K562 (cell line): Measurements from ENCODE around the gene IRF9. TPM values are rescaled to one million over a fixed set of nuclear protein-coding genes. Genes with fewer than 3 reads are reported as not detected.

ENCODE experiments used
- ARID4B ChIP-seq: sonication (generic); formaldehyde crosslinking; IDR thresholded peaks from 2 replicates; pipeline ENCODE4 v1.8.0; 2022; ENCODE audit warnings: mild to moderate bottlenecking, missing genetic modification reagents
- ATF7 ChIP-seq: fragments of 450-650 bp; IDR thresholded peaks from 2 replicates; pipeline ENCODE4 v1.7.1; 2014; ENCODE audit warnings: mild to moderate bottlenecking, moderate library complexity
- EGR1 ChIP-seq: fragments of 450-650 bp; conservative IDR thresholded peaks from 2 replicates; pipeline ENCODE4 v1.6.1; 2017; ENCODE audit warnings: mild to moderate bottlenecking
- ETV5 ChIP-seq: sonication (generic); formaldehyde crosslinking; IDR thresholded peaks from 2 replicates; pipeline ENCODE4 v1.4.0; 2020; ENCODE audit warnings: low read depth, mild to moderate bottlenecking, missing genetic modification reagents
- HDAC2 ChIP-seq: fragments of 450-650 bp; IDR thresholded peaks from 2 replicates; pipeline ENCODE4 v1.6.1; 2016; ENCODE audit warnings: mild to moderate bottlenecking
- HMBOX1 ChIP-seq: sonication (generic); IDR thresholded peaks from 2 replicates; pipeline ENCODE4 v1.6.1; 2016
- MYNN ChIP-seq, 2 experiments: sonication (generic); formaldehyde crosslinking in 1 of 2; IDR thresholded peaks; 2 replicates each; pipeline versions ENCODE4 v1.5.0 to v1.6.1; 2016 to 2020; ENCODE audit warnings: antibody characterized with exemption in 1 of 2, missing genetic modification reagents in 1 of 2
- NCOA4 ChIP-seq: fragments of 450-650 bp; IDR thresholded peaks from 2 replicates; pipeline ENCODE4 v1.6.1; 2018; ENCODE audit warnings: mild to moderate bottlenecking; ENCODE audit not compliant: partially characterized antibody
- NKRF ChIP-seq: fragments of 450-650 bp; IDR thresholded peaks from 2 replicates; pipeline ENCODE4 v1.6.1; 2016; ENCODE audit warnings: borderline replicate concordance
- OTX1 ChIP-seq: fragments of 450-650 bp; formaldehyde crosslinking; IDR thresholded peaks from 2 replicates; pipeline ENCODE4 v1.4.0; 2022; ENCODE audit warnings: mild to moderate bottlenecking
- POLR2B ChIP-seq: fragments of 450-650 bp; IDR thresholded peaks from 2 replicates; pipeline ENCODE4 v1.6.1; 2018; ENCODE audit warnings: low read depth; ENCODE audit not compliant: partially characterized antibody
- PTBP1 ChIP-seq: fragments of 200-400 bp; formaldehyde crosslinking; IDR thresholded peaks from 2 replicates; pipeline ENCODE4 v1.6.1; 2017; ENCODE audit warnings: low read depth, low read length
- RBM39 ChIP-seq: fragments of 200-400 bp; formaldehyde crosslinking; optimal IDR thresholded peaks from 2 replicates; pipeline ENCODE3; 2018; ENCODE audit warnings: low read depth, low read length
- SMC3 ChIP-seq: conservative IDR thresholded peaks from 2 replicates; pipeline ENCODE4 v1.6.1; 2011; ENCODE audit warnings: low read depth, low read length, improper control_type of control experiment; ENCODE audit not compliant: insufficient read depth
- SOX6 ChIP-seq: fragments of 450-650 bp; IDR thresholded peaks from 2 replicates; pipeline ENCODE4 v1.6.1; 2014; ENCODE audit warnings: mild to moderate bottlenecking
- VEZF1 ChIP-seq: fragments of 200-800 bp; sonication (Bioruptor generic); IDR thresholded peaks from 2 replicates; pipeline ENCODE4 v1.6.1; 2017; ENCODE audit warnings: missing genetic modification characterization, missing compliant biosample characterization
- ZFP1 ChIP-seq: fragments of 450-650 bp; formaldehyde crosslinking; IDR thresholded peaks from 2 replicates; pipeline ENCODE4 v1.4.0; 2020; ENCODE audit warnings: mild to moderate bottlenecking, mixed read lengths
- ZFP91 ChIP-seq: sonication (generic); formaldehyde crosslinking; IDR thresholded peaks from 2 replicates; pipeline ENCODE4 v1.8.0; 2022; ENCODE audit warnings: mild to moderate bottlenecking, missing genetic modification reagents
- ZNF717 ChIP-seq: fragments of 250-450 bp; sonication (Bioruptor Pico); IDR thresholded peaks from 2 replicates; pipeline ENCODE4 v1.5.0; 2021
- polyA plus RNA-seq, 8 experiments: library from polyadenylated mRNA; depleted of rRNA in 4 of 8; stranded (reverse) in 5 of 8; unstranded in 3 of 8; fragments of >200 nt; fragmentation: Nextera tagmentation in 2 of 8; fragmentation: Illumina TruSeq in 1 of 8; extraction: Ambion mirVana in 2 of 8; extraction: Trizol in 1 of 8; gene quantifications; 2 replicates each; pipeline versions ENCODE4 v1.2.1 to v1.2.3, GENCODE V29; 2011 to 2014; ENCODE audit warnings: inconsistent platforms in 1 of 8, missing spikeins in 1 of 8
- total RNA-seq, 7 experiments: library from RNA; depleted of rRNA in 6 of 7; stranded (reverse); fragments of >200 nt in 6 of 7; fragmentation: Illumina TruSeq in 2 of 7; extraction: Trizol in 2 of 7; gene quantifications; 2 replicates each; pipeline versions ENCODE4 v1.2.1 to v1.2.3, GENCODE V29; 2011 to 2021; ENCODE audit warnings: low replicate concordance in 1 of 7

The IRF9 gene
- total and polyA plus RNA-seq, 9 of the 15 experiments (the other 6 are each of a cell fraction or from before 2014, with no cell fraction given) = 0.79 to 14.8 (median 6.1) TPM

GRCh38 chr14:24146453-24146977 lies 14.6 kb upstream of the IRF9 start, which contains the start of gene PSME2 (continued):
- TF ChIP-seq POLR2B (no peak), VEZF1 (CRISPR knock-in tag) (peak; percentile 87), ARID4B (CRISPR knock-in tag) (peak; percentile 31), SOX6 (no peak), OTX1 (no peak), HDAC2 (no peak), ETV5 (CRISPR knock-in tag) (no peak), ZFP1 (CRISPR knock-in tag) (no peak), EGR1 (peak; percentile 25; the same call in 1 of the 2 replicates), PTBP1 (no peak), RBM39 (no peak), MYNN (IDR thresholded peaks at IDR 0.05) (no peak), MYNN (CRISPR knock-in tag; IDR thresholded peaks at IDR 0.05) (no peak), ZFP91 (CRISPR knock-in tag) (no peak), HMBOX1 (no peak), ZNF717 (no peak), ATF7 (0 out of 2 replicates have a peak, but pooled peaks have one; percentile 9), NKRF (peak; percentile 79; the same call in 1 of the 2 replicates), SMC3 (no peak), NCOA4 (no peak)
